HG03442 (cell line): ENCODE measurements around the gene GPC3.

Experiments used
- ATAC-seq: cut with Tn5 transposase; IDR thresholded peaks from one replicate; pipeline ENCODE4 v1.9.1; 2021; ENCODE audit warnings: mild to moderate bottlenecking, moderate library complexity; ENCODE audit not compliant: unreplicated experiment

GPC3 gene

DNA sequence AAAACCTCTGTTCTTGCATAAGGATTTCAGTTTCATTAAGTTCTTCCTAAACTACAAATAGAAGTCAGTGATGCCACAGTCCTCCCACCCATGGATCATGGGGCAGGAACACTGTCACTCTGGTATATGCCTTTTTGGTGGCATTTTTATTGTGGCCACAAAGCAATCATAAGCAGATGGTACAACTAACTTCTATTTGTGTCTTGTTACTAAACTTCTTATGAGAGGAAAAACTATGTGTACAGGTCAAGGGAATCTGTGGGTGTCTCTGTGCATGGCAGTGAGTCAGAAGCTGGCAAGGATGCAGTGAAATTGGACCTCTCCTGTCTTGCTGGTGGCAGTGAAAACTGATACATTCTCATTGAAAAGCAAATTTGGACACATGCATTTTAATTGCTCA, 325.1 kb downstream of the GPC3 start:
- ATAC-seq, result no peak

DNA sequence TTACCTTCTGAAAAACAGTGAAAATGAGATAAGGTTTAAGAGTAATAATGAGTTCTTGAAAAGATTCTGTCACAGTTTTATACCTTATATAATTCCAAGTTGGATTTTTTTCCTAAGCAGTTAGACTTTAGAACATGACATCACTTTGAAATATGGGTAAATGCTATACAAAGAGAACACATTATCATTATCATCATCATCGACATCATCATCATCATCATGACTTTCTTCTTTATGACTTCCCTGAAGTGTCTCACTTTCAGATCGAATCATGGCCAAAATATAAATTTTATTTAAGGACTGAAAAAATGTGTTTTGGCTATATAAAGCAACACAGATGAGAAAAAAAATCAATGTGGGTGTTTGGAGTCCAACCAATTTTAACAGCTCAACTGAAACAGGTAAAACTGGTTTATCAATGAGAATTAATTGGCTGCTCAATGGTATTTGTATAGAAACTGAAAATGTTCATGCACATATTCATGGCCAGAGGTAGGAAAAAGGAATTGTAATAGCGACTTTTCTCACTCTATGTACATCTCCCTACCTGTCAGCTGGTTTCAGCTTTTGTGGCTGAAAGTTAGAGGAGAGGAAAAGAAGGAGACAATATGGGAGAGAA, 327.0 kb downstream of the GPC3 start:
- no peak for ATAC-seq

DNA sequence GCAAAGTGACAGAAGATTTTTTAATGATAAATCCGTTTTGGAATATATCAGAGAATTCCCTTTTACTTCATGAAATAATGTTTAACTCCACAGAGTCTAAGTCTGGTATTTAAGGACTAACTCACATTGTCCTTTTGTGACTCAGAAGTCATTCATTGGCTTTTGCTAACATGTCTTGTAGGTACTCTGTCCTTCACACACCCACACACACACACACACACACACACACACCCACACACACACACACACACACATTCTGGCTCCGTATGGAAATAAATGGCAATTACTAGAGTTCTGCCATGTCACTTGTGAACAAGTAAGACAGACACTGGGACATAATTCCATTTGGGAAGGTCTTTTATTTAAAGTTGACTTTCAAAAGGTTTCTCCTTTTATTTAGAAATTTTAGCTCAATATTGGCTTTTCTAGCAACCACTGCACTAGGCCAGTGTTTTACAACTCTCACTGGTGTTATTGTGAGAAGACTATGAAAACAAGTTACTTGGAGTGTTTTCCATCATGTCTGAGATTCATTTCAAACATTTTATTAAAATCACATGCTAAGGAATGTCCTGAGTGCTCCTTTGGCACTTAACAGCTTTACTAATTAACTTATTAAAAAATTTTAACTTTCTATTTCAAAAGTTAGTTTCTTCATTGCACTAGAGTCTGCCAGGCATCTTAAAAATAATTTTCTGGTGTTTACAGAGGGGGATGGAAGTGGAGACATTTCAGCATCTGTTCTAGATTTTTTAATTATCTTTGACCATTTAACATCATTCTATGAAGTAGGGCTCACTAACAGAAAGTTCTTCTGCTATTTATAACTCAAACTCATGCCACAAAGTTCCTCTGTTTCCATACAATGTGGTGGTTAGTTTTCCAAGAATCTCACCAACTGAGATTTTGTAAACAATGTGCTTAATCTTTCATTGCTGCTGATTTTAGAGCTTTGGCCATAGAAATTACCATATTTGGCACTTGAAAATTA, 329.8 kb downstream of the GPC3 start:
- ATAC-seq, result no peak

DNA sequence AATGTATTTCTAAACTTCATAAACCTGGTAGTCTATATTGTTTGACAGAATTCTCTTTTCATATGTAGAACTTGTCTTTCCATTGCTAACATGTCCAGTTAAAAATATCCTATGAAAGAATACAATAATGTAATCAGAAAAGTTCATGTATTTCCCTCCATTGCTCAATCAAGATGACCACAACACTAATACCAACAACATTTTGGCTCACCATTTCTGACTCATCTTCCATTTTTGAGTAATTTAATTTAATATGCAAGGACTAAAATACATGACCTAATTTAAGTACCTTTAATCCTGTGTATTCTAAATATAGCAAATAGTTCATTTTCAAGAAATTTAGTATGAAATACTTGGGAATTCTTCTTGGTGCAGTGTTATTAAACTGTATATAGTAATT, 330.6 kb downstream of the GPC3 start:
- ATAC-seq, result no peak

DNA sequence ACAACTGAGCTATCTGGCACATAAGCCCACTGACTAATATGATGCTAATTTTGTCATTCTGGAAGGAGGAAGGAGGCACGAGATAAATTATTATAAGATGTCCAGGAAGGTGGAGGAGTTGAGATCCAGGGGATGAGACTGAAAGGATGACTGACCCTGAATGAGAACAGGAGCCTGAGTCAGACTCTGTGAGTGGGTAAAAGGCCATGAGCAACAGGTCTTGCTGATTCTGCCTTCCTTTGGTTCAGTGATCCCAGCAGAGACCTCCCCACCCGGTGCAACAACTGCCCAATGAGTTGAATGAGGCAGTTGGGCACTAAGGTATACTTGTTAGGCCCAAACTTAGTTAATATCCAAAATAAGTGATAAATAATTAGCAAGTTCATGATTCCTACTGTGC, 332.0 kb downstream of the GPC3 start:
- no peak for ATAC-seq

DNA sequence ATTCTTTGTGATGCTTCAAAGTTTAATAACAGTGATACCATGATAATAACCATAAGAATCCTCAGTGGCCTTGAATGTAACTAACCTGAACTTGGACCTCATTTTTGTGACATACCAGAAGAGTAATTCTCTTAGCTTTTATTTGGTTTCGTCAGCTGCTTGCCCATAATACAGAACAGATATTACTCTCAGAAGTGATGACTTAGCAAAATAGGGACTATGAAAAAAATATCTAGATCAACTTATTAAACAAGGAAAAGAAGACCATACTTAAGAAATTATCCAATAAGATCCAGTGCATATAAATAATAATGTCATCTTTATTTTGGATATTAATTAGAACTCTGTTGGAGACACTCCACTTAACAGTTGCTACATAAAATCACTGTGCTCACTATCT, 333.2 kb downstream of the GPC3 start:
- ATAC-seq, result no peak

DNA sequence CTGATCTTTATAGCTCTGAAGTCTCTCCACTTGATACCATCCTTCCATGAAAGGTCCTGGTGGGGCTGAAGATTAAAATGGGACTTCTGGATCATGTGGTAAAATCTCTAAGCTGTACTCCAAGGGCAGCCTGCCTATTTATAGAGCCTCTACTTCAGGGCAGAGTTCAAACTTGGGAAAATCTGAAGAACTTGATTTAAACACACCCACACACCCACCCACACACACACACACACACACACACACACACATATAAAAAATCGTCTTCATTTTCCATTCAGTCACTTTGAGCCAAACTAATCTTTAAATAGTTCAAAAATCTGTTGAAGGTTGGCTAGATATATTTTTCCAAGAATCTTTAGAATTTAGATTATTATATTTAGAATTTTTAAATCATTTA, 335.2 kb downstream of the GPC3 start:
- ATAC-seq, result no peak

DNA sequence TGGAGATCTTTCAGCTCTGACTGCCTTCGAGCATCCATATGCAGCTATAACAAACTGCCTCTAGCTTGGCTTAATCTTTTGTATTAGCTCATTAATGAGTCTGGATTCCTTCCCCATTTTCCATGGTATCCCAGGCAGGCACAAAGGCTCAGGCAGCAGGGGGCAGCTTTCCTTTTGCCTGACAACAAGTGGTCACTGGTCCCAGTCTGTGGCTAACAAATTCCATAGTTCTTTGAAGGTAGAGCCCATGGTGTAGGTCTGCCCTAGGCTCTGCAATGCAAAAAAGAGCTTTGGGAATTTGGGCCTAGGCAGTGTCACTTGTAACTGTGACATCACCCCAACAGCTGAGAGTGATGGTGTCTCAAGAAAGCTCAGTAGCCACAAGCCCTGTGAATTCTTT, 335.7 kb downstream of the GPC3 start:
- no peak for ATAC-seq

DNA sequence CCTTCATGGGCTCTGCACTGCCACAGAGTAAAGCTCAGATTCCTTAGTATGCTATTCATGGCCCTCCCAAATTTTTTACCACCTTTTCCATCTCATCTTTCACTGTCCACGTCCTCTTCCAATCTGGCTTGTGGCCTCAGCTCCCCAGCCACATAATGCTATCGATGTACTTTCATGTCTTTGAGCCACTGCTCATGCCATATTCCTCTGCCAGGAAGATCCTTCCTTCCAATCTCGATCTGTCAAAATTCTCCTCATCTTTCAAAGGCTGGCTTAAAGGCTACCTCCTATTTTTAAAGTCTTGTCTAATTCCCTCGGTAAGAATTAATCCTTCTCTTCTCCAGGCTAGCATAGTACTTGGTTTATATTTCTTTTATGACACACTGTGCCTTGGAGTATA, 336.8 kb downstream of the GPC3 start:
- no peak for ATAC-seq

DNA sequence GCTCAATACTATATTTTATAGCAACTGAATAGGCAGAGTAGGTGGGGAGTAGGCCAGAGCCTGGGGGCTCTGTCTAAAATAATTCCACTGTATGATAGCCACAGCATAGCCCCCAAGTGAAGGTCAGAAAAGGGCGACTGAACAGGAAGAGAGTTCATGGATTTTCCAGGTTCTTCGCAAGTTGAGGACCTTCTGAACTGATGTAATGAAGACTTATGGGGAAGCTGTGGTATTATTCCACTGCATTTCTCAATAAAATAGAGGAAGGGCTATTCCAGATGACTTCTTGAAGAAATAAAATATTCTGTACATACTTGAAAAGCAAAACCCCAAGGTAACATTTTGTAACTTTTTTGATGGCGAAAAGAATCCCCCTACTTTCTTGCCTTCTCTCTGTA, 338.7 kb downstream of the GPC3 start:
- ATAC-seq, result no peak

DNA sequence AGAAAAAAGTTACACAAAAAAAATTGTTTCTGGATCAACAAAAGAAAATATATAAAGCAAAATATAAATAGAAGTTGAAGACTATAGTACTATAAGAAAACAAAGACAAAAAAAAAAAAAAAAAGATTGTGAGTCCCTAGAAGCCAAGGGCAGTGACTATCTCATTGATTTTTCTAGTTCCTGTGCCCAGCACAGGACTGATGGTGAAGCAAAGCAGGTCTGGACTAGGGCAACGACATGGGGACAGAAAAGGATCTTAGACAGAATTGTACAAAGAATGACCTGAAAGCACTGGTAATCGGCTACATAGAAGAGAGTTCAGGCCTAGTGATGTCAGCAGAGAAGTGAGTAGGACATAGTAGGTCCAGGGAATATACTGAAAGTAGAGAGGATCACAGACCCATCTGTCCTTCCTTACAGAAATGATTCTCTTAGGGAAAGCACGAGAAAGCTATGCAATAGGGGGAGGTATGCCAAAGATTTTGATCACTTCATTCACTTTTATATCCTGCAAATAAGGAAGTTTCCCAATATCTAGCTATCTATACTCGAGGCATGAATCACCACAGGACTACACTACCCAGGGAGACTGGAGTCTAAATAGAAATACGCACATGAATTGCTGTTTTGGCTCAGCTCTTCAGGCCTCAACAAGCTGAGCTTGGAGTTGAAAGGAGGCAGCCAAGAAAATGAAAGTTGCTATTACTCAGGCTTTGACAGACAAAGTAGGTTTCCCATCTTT, 339.2 kb downstream of the GPC3 start:
- no peak for ATAC-seq

DNA sequence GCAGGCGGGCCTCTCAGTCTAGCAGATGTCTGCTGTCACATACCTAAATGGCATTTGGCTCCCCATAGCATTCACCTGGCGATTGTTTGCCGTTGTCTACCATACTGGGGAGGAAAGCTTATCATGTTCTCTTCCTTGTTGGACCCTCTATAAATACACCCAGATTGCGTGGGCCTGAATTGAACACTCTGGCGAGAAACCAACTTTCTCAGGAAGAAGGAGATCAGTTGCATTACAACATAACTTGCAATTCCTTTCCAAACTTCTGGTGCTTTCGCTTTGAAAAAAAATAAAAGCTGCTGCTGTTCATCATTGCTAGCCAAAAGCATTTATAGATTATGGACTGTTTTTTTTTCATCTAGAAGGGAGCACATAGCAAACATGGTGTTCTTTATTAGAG, 340.1 kb downstream of the GPC3 start:
- ATAC-seq, result no peak

DNA sequence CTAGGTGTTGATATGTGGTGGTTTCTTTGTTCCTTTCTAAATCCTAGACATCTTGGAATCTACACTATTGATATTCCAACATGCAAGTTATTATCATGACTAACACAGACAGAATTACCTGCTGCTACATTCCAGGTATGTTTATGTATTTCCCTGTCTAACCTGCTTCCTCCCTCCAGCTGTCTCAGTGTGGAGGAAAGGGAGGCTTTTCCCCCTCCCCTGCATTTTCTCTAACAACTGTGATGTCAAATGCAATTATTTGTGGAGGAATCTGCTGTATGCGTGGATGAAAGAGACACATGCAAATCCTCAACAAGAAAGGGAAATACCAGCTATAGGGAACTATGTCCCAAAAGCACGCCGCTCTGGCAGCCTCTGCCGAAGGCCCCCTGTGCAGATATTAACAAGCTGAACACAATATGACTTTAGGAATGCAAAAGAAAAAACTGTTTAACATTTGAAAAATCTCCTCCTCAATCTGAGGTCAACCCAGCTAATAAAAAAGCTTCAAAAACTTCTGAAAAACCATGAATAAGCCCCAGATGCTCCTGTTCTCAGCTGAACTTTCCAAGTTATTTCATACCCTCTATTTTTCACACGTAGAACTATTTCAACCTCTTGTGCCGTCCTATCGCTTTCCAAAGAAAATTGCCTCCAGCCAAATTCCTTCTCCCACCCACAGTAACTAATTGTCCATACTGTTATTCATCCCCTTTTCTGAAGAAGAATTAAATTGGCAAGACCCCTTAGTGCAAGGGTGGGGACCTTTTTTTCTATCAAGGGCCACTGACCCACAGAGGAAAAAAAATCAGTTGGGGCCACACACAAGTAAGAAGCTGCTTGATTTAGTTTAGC, 345.0 kb downstream of the GPC3 start:
- no peak for ATAC-seq

DNA sequence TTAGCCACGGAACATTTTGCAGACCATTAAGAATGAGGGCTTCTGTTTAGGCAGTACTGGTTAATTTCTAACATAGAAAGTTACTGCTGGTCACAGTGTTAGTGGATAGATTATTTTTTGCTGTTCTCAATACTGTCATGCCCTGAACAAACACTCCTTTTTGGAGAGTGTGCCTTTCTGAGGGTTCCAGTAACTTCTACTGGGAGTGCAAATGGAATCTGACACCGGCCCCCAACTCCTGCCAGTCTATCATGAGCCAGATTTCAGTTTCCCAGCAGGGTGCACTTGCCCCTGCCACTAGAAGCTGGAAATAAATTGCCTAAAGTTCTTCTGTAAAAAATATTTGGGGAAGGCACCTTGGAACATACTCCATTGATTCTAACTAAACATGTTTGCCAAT, 345.7 kb downstream of the GPC3 start:
- ATAC-seq, result no peak

DNA sequence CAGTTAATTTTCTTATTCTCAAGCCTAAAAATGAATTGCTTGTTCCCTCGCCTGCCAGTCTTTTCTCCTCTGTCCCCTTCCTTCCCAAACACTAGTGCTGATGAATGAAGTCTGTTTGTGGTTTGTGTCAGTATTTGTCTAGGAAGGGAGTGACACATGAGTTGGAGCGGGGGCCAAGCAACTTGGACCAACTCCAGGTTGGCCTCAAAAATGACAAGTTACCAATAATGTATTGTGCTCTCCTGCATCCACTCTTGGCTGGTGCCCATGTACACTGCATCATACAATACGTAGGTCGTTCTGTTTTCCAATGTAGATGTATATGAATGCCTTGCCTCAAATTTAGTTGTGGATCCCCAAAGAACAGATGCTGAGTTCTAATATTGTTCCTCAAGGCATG, 347.1 kb downstream of the GPC3 start:
- ATAC-seq, result no peak

DNA sequence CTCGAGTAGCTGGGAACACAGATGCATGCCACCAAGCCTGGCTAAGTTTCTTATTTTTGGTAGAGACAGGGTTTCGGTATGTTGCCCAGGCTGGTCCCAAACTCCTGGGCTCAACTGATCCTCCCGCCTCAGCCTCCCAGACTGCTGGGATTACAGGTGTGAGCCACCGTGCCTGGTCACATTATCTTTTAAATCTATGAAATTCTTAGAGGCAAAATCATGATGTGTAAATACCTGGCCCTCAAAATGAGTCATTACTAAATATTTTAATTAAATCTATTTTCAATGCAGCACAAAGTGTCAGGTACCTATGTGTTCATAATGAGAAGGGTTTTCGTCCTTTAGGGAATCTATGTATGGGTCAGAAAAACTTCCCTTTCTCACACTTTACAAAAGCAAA, 347.6 kb downstream of the GPC3 start:
- ATAC-seq, result no peak

DNA sequence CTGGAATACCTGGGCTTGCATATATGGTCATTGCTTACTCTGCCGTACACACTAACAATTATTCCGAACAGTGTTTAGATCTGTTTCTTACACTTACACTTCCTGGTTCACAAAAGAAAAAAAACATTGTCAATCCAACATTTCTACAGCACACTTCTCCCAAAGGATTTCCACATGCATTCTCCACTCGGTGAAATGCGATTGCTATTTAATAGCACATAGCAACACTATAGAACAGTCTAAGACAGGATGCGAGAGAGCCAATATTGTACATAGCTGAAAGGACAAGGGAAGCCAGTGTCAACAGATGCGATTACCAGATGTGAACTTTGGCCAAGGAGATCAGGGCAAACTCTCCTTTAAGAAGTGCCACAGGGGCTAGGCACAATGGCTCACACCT, 349.4 kb downstream of the GPC3 start:
- no peak for ATAC-seq

DNA sequence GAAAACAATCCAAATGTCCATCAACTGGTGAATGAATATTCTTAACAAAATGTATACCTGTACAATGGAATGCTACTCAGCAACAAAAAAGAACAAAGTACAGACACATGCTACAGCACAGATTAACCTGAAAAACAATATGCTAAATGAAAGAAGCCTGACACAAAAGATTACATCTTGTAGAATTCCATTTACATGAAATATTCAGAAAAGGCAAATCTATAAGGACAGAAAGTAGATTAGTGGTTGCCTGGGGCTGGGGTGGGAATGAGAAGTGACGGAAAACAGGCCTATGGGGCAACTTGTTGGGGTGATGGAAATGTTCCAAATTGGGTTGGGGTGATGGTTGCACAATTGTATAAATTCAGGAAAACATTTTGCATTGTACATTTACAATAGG, 351.0 kb downstream of the GPC3 start:
- no peak for ATAC-seq

DNA sequence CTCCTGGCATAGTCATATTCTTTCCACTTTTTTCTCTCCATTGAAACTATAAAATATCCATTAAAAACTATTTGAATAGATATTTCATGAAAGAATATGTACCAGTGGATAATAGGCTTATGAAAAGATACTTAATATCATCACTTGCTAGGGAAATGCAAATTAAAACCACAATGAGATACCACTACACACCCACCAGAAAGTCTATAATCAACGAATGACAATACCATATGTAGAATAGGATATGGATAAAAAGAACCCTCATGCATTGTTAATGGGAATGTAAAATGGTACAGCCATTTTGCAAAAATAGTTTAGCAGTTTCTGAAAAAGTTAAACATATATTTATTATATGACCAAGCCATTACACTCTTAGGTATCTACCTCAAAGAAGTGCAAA, 351.4 kb downstream of the GPC3 start:
- no peak for ATAC-seq

DNA sequence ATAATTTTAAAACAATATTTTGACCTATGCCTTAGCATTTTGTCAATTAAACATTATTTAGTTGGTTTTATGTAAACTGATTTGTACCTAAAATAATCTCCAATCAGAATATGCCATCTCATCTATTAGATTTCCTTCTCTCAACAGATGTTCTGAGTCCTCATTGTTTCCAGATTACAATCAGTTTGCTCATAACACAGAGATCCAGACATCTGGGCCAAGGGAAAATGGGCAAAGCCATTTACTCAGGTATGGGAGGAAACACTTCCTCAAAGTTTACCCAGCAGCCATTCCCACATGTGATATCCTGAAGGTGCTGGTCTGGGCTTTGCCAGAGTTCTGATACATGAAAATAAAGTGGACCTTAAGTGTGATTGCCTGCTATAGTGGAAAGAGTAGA, 352.2 kb downstream of the GPC3 start:
- no peak for ATAC-seq

DNA sequence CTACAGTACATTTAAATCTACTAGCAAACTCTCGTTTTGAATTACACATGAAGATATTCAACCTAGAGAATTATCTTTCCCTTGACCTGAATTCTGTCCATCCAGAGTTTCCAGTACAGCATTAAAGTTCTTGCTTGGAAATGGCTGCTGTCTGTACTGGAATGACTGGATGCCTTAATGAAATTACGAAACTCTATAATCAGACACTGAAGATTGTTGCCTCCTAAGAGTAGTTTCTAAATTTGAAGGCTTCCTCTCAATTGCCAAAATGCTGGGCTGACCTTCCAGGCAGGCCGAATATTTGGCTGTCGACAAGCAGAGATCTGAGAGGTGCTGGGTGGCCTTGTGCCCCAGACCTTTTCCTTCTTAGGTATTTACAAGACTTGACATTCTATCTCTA, 355.0 kb downstream of the GPC3 start:
- ATAC-seq, result no peak
